Caki2 (cell line): ENCODE measurements around the gene UNC5A. TPM values are rescaled to one million over a fixed set of nuclear protein-coding genes. Genes with fewer than 3 reads are reported as not detected.

Experiments used
- DNase-seq: peaks from one replicate; pipeline ENCODE4 v3.0.0-alpha.2; 2015; ENCODE audit warnings: low read depth
- in situ Hi-C: cut with HindIII; loops from 2 replicates; pipeline ENCODE4 v1.10.0; 2016; ENCODE audit warnings: low sequenced_read_pairs, low pct_unique_long_range_greater_than_20kb, mixed read lengths
- total RNA-seq: library from RNA; depleted of rRNA; stranded (reverse); fragments of >200 nt; shearing (Covaris generic); gene quantifications from 2 replicates; pipeline ENCODE4 v1.2.3, GENCODE V29; 2014; ENCODE audit warnings: low replicate concordance

The UNC5A gene
- total RNA-seq, 1 experiment from 2014 or later, result 6.8 TPM

DNA sequence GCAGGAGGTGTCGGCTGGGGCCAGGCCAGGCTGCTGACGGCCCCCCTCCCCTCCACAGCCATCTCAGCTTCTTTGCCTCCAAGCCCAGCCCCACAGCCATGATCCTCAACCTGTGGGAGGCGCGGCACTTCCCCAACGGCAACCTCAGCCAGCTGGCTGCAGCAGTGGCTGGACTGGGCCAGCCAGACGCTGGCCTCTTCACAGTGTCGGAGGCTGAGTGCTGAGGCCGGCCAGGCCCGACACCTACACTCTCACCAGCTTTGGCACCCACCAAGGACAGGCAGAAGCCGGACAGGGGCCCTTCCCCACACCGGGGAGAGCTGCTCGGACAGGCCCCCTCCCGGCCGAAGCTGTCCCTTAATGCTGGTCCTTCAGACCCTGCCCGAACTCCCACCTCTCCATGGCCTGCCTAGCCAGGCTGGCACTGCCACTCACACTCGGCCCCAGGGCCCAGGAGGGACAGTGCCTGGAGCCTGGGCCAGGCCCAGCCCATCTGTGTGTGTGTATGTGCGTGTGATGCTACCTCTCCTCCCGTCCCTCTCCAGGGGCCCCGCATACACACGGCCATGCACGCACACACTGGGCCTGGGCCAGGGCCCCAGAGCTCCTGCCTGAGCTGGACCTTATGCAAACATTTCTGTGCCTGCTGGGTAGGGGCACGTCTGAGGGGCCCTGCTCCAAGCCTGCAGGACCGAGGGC, 69.5 kb downstream of the UNC5A start:
- DNase-seq, result no peak
- in situ Hi-C loops, result no loop called here

DNA sequence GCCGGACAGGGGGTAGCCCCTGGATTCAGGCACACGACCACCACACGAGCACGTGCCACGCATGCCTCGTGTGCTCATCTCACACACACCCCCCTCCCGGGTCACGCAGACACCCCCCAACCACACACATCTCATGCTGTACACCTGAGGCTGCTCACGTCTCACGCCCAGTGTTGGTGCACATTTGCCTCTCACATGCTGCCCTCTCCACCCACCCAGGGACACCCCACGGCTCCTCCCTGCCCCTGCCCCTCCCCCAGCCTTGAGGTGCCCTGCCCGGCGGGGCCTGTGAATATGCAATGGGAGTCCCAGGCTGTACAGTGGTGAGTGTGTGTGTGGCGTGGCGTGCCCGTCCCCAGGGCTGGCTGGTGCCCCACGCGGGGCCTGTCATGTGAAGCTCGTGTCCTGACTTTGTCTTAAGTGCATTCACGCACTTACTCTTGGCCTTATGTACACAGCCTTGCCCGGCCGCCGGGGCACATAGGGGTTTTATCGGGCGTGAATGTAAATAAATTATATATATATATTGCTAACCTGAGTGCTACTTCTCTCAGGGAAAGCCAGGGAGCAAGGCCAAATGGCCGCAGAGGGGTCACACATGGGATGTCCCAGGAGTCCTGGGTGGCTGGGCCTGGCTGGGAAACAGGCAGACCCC, 70.1 kb downstream of the UNC5A start:
- in situ Hi-C loops, result no loop called here
- DNase-seq, result no peak

DNA sequence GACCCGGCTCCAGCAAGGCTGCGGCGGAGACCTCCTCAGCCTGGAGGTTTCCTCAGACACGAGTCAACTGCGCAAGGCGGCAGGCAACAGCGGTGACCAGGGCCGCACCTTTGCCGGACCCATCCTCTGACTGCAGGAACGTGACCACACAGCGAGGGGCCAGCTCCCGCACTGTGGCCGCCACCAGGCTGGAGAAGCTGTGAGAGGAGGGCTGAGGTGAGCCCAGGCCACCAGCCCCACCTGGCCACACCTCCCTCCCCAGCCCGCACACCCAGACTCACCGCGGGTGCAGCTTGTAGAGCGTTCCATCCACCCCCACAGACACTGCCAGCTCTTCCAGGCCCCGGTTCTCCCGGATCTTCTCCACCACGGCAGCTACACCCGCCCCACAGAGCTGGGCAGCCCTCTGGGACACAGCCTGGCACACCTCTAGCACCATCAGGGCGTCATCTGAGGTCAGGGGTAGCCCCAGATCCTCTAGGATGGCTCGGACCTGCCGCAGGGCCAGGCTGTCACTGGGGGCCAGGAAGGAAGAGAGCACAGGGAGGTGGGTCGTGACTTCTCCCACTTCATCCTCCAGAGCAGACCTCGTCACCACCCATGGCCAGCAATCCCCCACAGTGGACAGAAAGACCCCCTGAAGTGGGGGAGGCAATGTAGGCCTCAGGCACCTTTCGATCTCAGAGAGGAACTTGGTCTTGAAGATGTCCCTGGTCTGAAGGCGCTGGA, 70.8 kb downstream of the UNC5A start:
- no peak for DNase-seq
- in situ Hi-C loops, result no loop called here

DNA sequence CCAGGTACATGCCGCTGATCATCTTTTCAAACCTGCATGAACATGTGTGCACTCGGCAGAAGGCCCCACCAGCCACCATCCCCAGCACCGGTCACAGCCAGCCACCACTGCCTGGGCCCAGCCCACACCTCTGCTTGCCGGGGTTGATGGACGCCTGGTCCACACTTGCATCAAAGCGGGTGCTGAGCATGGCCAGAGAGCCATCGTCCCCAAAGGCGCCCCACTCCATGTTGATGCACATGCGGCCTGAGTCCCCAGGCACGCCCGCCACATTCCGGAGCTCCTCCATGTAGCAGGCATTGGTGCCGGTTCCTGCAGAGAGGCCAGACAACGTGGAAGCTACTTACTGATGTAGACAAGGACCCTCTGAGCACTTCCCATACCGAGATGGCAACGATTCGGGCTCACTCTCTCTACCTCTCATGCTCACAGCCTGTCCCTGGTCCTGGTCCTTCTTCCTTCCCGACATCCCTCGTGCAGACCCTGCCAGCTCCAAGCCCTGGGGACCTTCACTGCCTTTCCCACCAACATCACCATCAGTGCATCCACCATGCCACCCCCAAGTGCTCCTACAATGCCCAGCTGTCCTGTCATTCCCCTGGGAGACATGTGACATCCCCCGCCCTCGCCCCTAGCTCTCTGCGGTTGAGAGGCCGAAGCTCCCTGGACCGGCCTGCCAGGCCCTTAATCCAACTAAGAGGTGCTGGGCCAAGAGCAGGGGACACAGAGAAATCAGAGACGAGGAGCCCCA, 71.6 kb downstream of the UNC5A start:
- no peak for DNase-seq
- in situ Hi-C loops, result no loop called here

- in situ Hi-C loops, result no loop called here
- DNase-seq, result no peak
These were observed 72.2 kb downstream of the UNC5A start for GRCh38 chr5:176882567-176882903.

- no peak for DNase-seq
- in situ Hi-C loops, result no loop called here
These were observed 73.6 kb downstream of the UNC5A start for GRCh38 chr5:176883700-176884570.

DNA sequence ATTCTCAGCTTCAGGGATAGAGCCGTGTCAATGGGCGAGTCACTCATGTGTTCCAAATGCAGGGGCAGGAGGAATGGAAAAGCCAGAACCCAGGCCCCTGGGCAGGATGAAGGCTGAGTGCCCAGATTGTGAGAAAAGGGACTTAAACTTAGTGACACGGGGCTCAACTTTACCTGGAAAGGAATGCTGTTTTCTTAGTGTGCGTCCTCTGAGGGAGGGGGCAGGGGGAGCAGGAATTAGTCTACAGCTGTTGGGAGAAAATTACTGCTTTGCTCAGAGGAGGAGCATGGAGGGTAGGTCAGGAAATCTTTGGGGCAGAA, 74.2 kb downstream of the UNC5A start:
- in situ Hi-C loops, result no loop called here
- no peak for DNase-seq

DNA sequence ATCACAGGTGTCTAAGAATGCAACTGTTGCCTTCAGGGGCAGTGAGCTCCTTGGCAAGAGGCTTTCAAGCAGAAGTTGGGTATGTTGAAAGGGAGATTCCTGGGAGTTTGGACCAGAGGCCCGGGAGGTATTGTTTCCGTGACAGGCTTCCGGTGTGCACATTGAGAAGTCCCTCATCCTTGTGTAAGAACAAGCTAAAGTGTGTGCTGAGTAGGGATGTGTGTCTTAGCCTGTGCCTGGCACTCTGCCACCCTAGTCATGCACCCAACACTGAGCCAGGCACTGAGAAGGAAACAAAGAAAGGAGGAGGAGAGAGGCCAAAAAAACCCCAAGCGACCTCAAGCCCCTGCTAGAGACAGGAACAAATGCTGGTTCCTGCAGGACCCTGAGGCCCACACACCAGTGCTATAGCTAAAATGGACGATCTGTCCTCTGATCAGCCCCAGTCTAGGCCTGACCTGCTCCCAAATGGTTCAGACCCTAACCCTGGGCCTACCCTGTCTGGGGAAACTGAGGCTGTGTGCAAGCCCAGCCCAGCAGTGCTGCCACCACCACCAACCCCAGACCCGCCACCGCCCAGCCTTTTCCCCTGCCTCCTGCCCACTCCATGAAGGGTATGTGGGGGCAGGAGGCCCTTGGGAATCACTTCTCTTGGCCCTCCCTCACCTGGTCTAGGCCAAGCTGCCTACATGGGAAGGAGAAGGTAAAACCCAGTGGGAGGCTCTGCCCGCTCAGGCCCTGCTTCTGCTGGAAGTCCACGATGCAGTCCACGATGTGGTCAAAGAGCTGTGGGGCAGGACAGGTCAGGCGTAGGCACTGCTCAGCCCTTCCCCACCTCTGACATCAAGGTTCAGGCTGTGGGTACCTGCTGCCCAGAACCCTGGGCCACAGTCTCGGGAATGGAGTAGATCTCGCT, 76.2 kb downstream of the UNC5A start:
- in situ Hi-C loops, result no loop called here
- DNase-seq, result no peak

- no peak for DNase-seq
- in situ Hi-C loops, result no loop called here
These were observed 77.0 kb downstream of the UNC5A start for GRCh38 chr5:176887252-176887849.

- in situ Hi-C loops, result no loop called here
- DNase-seq, result no peak
These were observed 77.9 kb downstream of the UNC5A start for GRCh38 chr5:176888016-176888864.

DNA sequence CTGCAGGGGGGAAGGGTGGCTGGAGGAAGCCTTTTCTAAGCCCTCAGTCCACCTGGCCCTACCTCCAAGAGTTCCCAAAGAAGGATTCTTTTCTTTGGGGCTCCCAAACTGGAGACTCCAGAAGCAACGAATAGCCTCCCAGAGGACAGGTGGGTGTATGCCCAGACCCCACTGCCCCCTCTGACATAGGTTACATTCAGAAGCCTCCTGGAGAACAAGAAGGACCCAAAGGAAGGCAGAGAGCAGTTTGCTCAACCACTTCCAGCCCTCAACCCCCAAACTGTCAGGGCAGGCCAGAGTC, 78.5 kb downstream of the UNC5A start:
- in situ Hi-C loops, result no loop called here
- DNase-seq, result no peak

GRCh38 chr5:176889321-176890280, 79.2 kb downstream of the UNC5A start:
- no peak for DNase-seq
- in situ Hi-C loops, result no loop called here

DNA sequence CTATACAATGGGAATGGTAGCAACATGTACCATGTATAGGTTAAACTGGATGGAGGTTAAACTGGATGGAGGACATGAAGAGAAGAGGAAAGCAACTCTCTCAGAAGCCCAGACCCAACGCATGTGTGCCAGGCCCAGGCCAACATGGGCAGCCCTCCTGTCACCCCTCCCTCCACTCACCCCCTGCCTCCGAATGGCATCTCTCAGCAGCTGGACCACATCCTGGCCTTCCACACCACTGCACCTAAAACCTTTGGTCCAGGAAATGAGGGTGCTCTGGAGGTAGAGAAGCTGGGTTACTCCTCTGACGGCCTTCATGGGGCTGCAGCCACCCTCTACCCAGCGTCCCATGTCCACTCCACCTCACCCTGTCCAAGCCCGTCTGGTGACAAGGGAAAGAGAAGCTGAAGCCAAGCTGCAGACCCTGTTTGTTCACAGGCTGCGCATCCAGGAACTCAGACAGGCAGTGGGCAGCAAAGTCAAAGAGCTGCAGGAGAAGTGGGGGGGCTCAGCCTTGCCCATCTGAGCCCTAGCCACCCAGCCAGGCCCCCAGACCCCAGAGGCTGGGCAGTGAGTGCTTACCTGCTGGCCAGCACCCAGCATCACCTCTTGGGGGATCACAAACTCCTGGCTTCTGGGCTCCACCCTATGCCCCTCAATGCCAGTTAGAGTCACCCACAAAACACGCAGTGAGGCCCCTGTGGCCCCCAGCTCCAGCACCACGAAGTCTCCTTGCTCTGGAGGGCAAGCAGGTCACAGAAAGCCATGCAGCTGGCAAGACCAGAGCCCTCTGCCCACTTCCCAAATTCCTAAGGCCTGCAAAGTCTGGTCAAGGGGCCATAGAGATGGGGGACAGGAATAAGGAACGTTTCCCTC, 80.3 kb downstream of the UNC5A start:
- in situ Hi-C loops, result no loop called here
- no peak for DNase-seq

- no peak for DNase-seq
- in situ Hi-C loops, result no loop called here
These were observed 81.1 kb downstream of the UNC5A start for GRCh38 chr5:176891331-176891958.
